Activated CD4-positive, alpha-beta T cell treated with anti-CD3 and anti-CD28 coated beads, Interleukin-2, amount 50 U/mL, for 16 hours (primary cell): ENCODE measurements around the gene SLC39A8.
"Not testable (repeated sequence)": the region's sequence is repeated elsewhere in the genome, so short reads cannot be mapped to it uniquely, and the experiment has no call there.

ENCODE experiments used
- DNase-seq: peaks from one replicate; pipeline ENCODE4 v3.0.0-alpha.2; 2020

The SLC39A8 gene

DNA sequence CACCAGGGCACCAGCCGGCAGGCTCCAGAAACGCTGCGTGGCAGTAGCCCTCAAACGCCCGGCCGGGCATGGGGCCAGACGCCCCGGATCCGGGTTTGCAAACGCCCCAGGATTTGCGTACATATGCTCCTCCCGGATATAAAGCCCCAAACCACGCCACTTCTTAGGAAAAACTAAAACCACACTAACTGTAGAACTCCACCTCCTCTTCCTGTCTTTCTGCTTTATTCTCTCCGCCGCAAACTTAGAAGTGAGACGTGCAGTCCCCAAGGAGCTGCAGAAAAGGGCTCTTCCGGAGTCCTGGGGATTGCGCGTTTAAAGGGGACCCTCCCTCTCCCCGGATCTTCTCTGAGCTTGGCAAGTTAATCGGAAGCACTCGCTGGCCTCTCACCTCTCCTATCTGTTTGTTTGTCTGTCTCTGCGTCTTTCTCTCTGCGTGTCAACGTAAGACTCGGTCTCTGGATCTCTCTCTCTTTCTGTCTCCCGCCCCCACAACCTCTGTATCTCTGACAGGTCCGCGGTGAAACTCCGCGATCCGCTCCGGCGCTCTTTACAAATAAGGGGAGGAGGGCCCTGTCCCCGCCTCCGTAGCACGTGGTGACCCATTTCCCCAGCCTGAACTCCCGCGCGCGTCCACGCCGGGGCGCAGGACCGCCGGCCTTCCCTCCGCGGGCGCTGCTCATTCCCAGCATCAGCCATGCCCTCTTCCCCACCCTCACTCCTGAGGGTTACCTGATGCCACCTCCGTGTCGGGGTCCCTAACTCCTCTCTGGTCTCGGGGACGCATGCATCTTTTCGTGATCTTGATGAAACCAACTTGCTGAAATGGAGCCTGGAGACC lies at the start of gene SLC39A8:
TSS of gene SLC39A8 (minus strand) at position 529 of the 841 bp plus-strand sequence. CDS start 820 bp downstream, outside the sequence.
- DNase-seq: peak; percentile 93

DNA sequence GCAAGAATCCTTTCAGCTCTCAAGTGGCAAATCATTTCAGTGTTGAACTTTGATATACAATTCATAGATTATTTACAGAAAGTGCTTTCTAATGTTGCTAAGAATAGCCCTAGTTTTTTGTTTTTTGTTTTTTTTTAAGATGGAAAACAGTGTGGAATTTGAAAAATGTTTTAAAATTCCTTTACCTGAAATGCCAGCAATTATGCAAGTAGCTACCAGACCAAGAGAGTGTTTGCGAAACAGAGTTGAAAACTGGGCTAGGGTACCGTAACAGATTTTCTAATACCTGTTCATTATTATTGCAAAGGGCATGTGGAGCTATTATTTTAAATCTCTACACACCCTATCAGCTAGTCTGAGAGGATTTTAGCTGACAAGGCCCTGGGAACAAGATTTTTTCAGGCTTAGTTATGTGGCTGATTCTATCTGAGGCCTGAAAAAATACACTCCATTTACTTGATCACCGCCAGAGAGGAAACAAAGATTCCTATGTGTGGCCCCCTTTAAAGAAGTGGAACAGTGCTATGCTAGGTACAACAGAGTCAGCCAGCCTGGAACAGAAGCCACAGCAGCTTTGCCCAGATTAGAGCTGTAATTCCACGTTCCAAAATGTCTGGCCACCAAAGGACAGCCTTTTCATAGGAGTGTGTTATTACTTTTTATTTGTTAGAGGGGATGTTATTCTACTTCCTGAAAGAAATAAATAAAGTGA lies 46.9 kb upstream of the SLC39A8 start:
- no peak for DNase-seq

DNA sequence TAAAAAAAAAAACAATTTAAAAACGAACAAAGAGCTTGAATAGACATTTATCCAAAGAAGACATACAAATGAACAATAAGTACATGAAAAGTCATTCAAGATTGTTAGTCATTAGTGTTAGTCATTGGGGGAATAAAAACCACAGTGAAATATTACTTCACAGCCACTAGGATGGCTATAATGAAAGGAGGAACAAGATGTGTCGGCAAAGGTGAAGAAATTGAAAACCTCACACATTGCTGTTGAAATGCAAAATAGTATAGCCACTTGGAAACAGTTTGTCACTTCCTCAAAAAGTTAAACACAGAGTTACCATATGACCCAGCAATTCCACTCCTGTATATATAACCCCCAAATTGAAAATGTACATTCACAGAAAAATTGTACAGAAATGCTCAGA lies 45.2 kb upstream of the SLC39A8 start:
- DNase-seq: peak; percentile 72

GRCh38 chr4:102388611-102389010 lies 43.3 kb upstream of the SLC39A8 start:
- DNase-seq: no peak

DNA sequence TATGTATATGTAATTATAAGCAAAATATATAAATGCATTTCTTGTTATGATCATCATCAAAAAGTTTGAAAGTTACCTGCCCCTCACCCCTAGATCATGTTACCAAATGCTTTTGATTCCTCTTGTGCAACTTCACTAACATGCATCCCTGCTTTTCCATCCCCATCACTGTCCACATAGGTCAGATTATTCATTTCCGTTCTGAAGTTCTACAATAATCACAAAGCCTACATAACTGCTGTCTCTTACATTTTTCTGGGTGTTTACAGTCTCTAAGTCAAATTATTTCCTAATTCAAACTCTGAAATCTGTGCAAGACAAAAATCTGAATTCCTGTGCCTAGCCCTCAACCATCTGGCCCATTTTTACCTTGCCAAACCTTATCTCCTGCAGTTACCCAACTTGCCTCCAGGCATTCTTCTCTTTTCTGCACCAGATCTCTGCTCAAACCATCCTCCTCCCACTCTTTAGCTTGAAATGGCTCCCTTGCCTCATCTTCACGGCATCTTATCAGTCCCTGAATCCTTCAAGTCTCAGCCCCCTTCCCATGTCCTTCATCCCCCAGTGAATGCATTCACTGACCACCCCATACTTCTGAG lies 42.4 kb upstream of the SLC39A8 start:
- DNase-seq: no peak

DNA sequence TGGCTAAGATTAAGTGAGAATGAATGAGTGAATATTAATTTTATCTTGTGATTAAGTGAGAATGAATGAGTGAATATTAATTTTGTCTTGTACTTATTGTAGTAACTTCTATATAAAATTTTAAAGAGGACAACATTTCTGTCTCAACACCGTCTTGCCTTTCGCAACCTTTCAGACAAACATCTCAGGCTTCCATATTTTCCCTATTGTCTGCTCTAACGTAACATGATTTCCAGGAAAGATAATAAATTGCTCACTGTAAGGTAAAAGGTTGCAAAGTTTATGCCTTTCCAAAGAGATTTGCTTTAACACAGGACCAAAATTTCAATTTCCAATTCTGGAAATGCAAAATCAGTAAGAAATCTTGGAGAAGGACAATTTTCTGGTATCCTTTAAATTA lies 41.7 kb upstream of the SLC39A8 start:
- DNase-seq: no peak

GRCh38 chr4:102380253-102380652 lies 35.0 kb upstream of the SLC39A8 start:
- not testable (repeated sequence) for DNase-seq

DNA sequence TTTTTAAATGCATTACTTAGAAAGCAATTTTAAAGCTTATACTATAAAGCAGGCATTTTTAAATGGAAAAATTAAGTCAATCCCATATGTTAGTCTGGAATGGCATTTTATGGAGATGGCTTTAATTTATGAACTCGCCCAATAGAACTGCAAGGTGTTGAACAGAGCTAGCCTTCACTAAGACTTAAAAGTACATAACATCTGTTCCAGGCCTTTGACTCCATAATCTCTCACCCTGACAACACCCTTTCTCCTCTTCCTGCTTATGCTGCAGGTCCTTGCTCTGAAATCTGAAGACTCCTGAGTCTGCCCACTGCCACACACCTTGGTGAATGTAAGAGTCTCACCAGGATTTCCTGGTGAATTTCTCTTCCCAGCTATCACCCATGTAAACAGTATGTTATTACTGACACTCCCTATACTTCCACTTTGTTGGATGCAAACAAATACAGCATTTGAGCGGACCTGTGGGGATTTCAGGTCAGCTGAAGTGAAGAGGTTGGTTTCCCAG lies 17.7 kb upstream of the SLC39A8 start:
- DNase-seq: no peak

DNA sequence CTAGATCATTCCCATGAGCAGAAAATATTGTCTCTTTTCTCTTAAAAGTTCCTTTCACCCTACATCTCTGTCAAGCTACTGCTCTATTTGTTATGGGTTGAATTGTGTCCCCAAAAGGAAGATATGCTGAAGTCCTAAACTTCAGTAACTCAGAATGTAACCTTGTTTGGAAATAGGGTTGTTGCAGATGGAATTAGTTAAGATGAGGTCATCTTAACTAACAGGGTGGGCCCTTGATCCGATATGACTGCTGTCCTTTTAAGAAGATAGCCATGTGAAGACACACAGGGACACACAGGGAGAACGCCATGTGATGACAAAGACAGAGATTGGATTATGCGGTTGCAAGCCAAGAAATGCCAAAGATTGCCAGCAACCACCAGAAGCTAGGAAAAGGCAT lies 12.8 kb upstream of the SLC39A8 start:
- DNase-seq: no peak

- not testable (repeated sequence) for DNase-seq
Measured at GRCh38 chr4:102357637-102358036, 12.4 kb upstream of the SLC39A8 start.

GRCh38 chr4:102356562-102357202 lies 11.4 kb upstream of the SLC39A8 start:
- no peak for DNase-seq

- DNase-seq: no peak
Measured at GRCh38 chr4:102355748-102356147, 10.5 kb upstream of the SLC39A8 start.

DNA sequence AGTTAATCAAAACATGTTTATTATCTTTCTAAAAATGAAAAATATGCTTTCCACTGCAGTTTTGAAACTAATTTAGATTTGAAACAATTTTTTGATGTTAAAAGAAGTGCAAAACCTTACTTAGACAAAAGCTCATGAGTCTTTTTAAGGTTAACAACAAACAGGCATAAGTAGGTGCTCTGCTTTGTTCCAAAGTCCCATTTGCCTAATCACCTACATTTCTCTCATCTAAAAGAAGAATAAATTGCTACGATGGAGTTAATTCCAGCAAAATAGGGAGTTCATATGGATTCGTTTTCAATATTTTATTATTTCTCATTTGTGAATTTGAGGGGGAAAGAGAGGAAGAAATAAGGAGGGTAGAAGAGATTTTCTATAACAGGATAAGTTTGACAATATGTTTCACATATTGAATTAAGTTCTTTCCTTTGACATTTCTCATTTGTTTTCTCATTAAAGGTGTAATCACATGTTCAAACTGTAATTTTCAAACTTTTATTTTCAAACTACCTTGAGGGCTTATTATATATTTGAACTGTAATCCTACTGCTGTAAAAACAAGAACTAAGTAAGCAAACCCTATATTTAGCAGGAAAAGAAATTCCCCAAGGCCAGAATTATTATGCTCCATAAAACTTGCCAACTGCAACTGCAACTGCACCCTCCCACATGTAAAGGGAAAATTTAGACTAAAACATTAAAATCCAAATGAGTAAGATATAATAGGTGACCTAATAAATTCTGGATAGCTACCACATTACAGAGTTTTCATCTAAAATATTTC lies 9.6 kb upstream of the SLC39A8 start:
- DNase-seq: no peak

DNA sequence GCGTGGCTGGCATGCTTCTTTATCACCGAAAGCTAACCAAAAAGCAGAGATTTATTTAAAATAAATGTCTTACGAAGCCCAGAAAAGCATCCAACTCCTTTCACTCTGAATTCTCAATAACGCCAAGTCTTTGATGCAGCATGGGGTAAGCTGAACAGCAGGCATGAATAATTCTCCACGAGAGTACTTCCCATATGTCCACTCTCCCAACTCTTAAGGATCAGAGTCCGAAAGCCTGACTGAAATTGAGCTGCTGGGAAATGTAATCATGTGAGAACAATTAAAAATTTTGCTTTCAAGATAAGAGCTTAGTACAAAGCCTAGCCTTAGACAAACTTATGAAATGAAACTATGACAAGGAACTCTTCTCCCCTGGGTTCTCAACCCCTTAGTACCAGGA lies 7.5 kb upstream of the SLC39A8 start:
- DNase-seq: no peak

DNA sequence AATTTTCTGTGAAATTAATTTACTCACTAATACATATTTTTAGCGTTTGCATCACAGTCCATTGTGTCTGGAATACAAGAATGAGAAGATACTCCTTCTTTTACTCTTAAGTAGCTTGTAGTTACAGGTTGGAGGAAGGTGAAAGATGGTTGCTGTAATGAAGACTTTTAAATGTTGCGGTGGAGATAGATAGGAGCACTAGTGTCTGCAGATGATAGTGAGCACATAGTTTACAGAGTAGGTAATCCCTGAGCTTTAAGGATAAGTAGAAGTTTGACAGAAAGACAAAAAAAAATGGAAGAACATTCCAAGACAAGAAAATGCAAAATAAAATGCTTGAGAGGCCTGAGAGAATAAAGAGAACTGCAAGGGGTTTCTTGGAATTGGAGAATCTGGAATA lies 5.4 kb upstream of the SLC39A8 start:
- DNase-seq: no peak

DNA sequence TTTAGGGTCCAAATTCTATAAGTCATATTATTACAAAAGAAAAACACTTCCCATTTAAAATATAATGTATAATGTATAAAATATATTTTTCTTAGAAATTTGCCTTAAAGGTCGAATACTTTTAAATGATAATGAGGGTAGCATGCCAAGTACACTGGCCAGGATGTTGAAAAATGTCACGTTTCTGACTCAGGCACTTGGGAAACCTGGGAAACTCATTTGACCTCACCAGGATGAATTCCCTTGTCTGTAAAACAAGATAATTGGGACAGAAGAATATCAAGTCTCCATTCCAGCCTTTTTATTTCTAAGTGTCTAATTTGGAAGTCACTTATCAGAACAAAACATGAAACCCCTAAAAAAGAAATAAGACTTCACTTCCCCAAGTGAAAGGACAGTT lies 3.4 kb upstream of the SLC39A8 start:
- no peak for DNase-seq

- DNase-seq: peak; percentile 14
Measured at GRCh38 chr4:102345795-102346100, 466 bp upstream of the SLC39A8 start.

DNA sequence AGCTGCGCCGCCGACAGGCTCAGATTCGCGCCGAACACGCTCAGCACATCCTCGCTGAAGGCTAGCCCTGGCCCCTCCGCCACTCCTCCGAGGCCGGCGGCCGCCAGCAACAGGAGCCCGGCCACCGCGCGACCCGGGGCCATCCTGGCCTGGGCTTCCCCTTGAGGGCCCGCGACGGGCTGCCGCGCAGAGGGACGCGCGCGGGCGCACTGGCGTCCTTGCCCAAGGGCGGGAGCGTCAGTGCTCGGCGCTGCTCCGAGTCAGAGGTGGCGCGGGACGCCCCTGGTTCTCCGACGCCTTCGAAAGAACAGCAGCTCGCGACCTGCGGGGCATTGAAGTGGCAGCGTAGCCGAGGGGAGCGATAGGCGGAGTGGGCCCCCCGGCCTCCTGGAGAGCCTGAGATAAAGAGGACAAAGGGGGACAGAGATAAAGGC lies 745 bp downstream of the SLC39A8 start:
- DNase-seq: peak; percentile 68

- DNase-seq: peak; percentile 20
Measured at GRCh38 chr4:102343964-102344519, 1.2 kb downstream of the SLC39A8 start.

DNA sequence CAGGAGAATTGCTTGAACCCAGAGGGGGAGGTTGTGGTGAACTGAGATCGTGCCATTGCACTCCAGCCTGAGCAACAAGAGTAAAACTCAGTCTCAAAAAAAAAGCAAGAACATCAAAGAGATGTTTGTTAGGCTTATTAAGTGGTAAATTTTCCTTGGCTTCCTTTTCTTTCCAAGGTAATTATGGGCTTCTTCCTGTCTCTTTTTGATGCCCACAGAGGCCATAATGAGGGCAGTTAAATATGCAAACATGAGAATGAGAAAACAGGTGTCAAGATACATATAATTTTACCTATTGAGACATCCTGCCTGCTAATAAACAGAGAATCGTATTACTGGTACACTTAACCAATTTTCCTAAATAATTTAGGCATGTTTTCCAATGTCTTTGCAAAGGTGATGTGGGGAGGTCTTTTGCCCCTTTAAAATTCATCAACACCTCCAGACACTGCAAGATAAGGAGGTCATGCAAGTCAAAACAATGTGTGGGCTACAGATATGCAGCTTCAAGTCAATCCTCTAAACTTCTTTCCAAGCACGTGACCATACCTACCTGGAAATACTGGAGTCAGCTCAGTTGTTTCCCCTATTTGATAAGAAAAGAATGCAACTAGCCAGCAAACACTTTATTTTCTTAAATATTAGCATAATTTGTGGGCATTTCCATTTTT lies 2.7 kb downstream of the SLC39A8 start:
- no peak for DNase-seq

DNA sequence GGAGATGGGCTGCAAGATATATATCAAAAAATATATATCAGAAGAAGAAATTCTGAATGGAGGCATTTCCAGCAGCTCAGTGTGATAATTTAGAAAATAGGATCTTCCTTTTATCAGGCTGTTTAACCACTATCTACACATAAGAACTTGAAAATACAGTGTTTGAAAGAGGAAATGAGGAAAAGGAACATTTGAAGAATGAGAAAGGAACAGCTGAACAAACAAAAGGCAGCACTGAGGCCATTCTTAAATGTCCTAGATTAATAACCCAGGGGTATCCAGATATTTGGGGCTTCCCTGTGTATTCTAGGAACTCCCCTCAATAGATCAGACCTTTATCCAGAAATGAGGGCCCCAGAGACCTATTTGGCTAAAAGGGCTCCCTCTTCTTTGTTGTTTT lies 4.1 kb downstream of the SLC39A8 start:
- no peak for DNase-seq

DNA sequence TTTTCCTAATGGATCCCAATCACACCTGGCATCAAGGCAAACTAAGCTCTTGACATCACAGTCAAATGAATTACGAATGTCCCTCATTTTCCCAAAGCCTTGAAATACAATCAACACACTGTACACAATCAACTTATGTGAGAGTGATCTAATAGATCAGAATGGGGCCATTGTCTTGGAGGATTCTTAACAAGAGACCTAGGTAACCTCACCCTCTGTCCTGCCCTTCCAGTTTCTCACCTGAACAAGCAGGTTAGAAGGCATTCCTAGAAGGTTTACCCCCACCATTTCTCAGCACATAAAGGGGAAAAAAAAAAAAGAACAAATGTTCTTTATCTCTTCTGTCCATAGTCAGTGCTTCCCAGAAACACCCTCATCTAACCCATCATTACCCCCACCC lies 6.3 kb downstream of the SLC39A8 start:
- DNase-seq: no peak
